K562 (cell line): ENCODE results near the gene CENPB. TPM values are rescaled to one million over a fixed set of nuclear protein-coding genes. Genes with fewer than 3 reads are reported as not detected.

Experiments used
- ATAC-seq: fragments of 200-7000 bp; cut with Tn5 transposase; 3 replicates; pipeline ENCODE4 v1.9.1; 2020; ENCODE audit warnings: moderate library complexity
- BruUV-seq: library from RNA; stranded (reverse); fragments of 400-500 nt; replicated peaks from 2 replicates; lab custom pipeline; 2021; lab: Mats Ljungman, UMichigan
- CTCF ChIA-PET: fragments of 300-600 bp; formaldehyde crosslinking; extraction: SDS; loops from one replicate; lab custom pipeline; 2021; ENCODE audit warnings: low intra/inter-chr PET ratio; lab: Yijun Ruan, JAX
- POLR2A ChIA-PET: fragments of 300-600, 350-650 bp; sonication (Branson Sonifier 250); formaldehyde crosslinking; extraction: SDS; loops from one replicate; lab custom pipeline; 2021; ENCODE audit warnings: antibody characterized with exemption, inconsistent platforms; lab: Yijun Ruan, JAX
- DNase-seq, 4 experiments: peaks; one replicate each; pipeline versions ENCODE4 v3.0.0 to v3.0.0-alpha.2; 2011 to 2018; ENCODE audit warnings: low spot score in 3 of 4, mixed read lengths in 3 of 4; ENCODE audit errors: extremely low read depth in 1 of 4
- FAIRE-seq: peaks from 2 replicates; lab custom pipeline; 2011; peaks lifted over from hg19 to GRCh38; lab: Jason Lieb, UNC
- H2AFZ ChIP-seq: 2 replicates; pipeline ENCODE4 v1.6.0; 2011; ENCODE audit warnings: low read depth, low read length, control low read depth, inconsistent platforms
- H3K27ac ChIP-seq: fragments of 200-600 bp; 3 replicates; pipeline ENCODE4 v1.8.0; 2011; ENCODE audit warnings: low read depth, mild to moderate bottlenecking, control low read depth, inconsistent platforms, low read length, moderate library complexity, mixed read lengths; ENCODE audit errors: extremely low read depth
- H3K27me3 ChIP-seq, 2 experiments: fragments of 300-600 bp in 1 of 2; 2 replicates in 1 of 2; 3 replicates in 1 of 2; pipeline versions ENCODE4 v1.6.0 to v1.8.0; 2011; ENCODE audit warnings: inconsistent platforms in 2 of 2, low read length in 2 of 2, mild to moderate bottlenecking in 1 of 2, mixed read lengths in 1 of 2, moderate library complexity in 1 of 2; ENCODE audit not compliant: control insufficient read depth in 2 of 2, insufficient read depth in 2 of 2
- H3K36me3 ChIP-seq: fragments of 300-600 bp; 3 replicates; pipeline ENCODE4 v1.8.0; 2011; ENCODE audit warnings: mild to moderate bottlenecking, low read length, inconsistent platforms; ENCODE audit not compliant: control insufficient read depth, insufficient read depth
- H3K4me1 ChIP-seq, 2 experiments: fragments of 200-600 bp in 1 of 2; replicated peaks in 1 of 2; 2 replicates in 1 of 2; 3 replicates in 1 of 2; pipeline versions ENCODE4 v1.5.1 to v1.8.0; 2011; ENCODE audit warnings: inconsistent platforms in 2 of 2, low read length in 2 of 2, mild to moderate bottlenecking in 1 of 2, mixed read lengths in 1 of 2, moderate library complexity in 1 of 2; ENCODE audit not compliant: control insufficient read depth in 2 of 2, insufficient read depth in 2 of 2
- H3K4me2 ChIP-seq: 2 replicates; pipeline ENCODE4 v1.6.1; 2011; ENCODE audit warnings: low read length, control low read depth, inconsistent platforms, mixed read lengths; ENCODE audit not compliant: insufficient read depth
- H3K4me3 ChIP-seq: fragments of 200-600 bp; sonication (generic), shearing (Covaris generic); 2 replicates; pipeline ENCODE4 v1.5.1; 2016; ENCODE audit warnings: control low read depth, inconsistent platforms
- H3K79me2 ChIP-seq: fragments of 200-600 bp; 3 replicates; pipeline ENCODE4 v1.8.0; 2011; ENCODE audit warnings: low read length, inconsistent platforms; ENCODE audit not compliant: control insufficient read depth, insufficient read depth
- H3K9ac ChIP-seq, 2 experiments: 2 replicates each; pipeline versions ENCODE4 v1.6.0 to v1.6.1; 2011; ENCODE audit warnings: low read depth in 2 of 2, low read length in 2 of 2, control low read depth in 1 of 2, inconsistent platforms in 1 of 2, mild to moderate bottlenecking in 1 of 2, mixed read lengths in 1 of 2; ENCODE audit not compliant: insufficient read depth in 1 of 2
- H3K9me1 ChIP-seq: one replicate; pipeline ENCODE4 v1.6.0; 2011; ENCODE audit warnings: inconsistent platforms, mild to moderate bottlenecking, low read length, moderate library complexity; ENCODE audit not compliant: control insufficient read depth, insufficient read depth
- H3K9me3 ChIP-seq: replicated peaks from 2 replicates; pipeline ENCODE4 v1.5.1; 2011; ENCODE audit warnings: low read depth, low read length, inconsistent platforms; ENCODE audit not compliant: control insufficient read depth, insufficient read depth
- H4K20me1 ChIP-seq: replicated peaks from 2 replicates; pipeline ENCODE4 v1.6.1; 2011; ENCODE audit warnings: low read length, inconsistent platforms, mixed read lengths; ENCODE audit not compliant: control insufficient read depth, insufficient read depth
- ETV5 ChIP-seq: sonication (generic); formaldehyde crosslinking; IDR thresholded peaks from 2 replicates; pipeline ENCODE4 v1.4.0; 2020; ENCODE audit warnings: low read depth, mild to moderate bottlenecking, missing genetic modification reagents
- HDAC2 ChIP-seq: fragments of 450-650 bp; IDR thresholded peaks from 2 replicates; pipeline ENCODE4 v1.6.1; 2016; ENCODE audit warnings: mild to moderate bottlenecking
- KDM1A ChIP-seq, 2 experiments: fragments of 450-650 bp; IDR thresholded peaks; 2 replicates each; pipeline ENCODE4 v1.6.1; 2016; ENCODE audit warnings: mild to moderate bottlenecking in 2 of 2
- MAZ ChIP-seq, 2 experiments: fragments of 450-650 bp in 1 of 2; sonication (generic) in 1 of 2; formaldehyde crosslinking; IDR thresholded peaks in 1 of 2; conservative IDR thresholded peaks in 1 of 2; 2 replicates each; pipeline versions ENCODE4 v1.4.0 to v1.5.0; 2020; ENCODE audit warnings: mild to moderate bottlenecking in 1 of 2, missing genetic modification reagents in 1 of 2
- SMARCA4 ChIP-seq: fragments of 450-650 bp; IDR thresholded peaks from 2 replicates; pipeline ENCODE4 v1.6.1; 2016
- SMC3 ChIP-seq: conservative IDR thresholded peaks from 2 replicates; pipeline ENCODE4 v1.6.1; 2011; ENCODE audit warnings: low read depth, low read length, improper control_type of control experiment; ENCODE audit not compliant: insufficient read depth
- WGBS: fragments of 100-300 bp; shearing (Covaris generic); methylation state at CpG from one replicate; pipeline ENCODE4 v1.1.6; 2016; ENCODE audit warnings: low coverage, mixed read lengths; ENCODE audit not compliant: insufficient coverage; ENCODE audit errors: missing lambda C conversion rate; 5-methylcytosine and 5-hydroxymethylcytosine counted together
- in situ Hi-C: fragments of 300-500 bp; cut with MboI; formaldehyde crosslinking; loops from 4 replicates; pipeline ENCODE4 v1.15.0; 2018; ENCODE audit warnings: inconsistent platforms, mixed read lengths
- intact Hi-C: fragments of 100-400 bp; cut with micrococcal nuclease; formaldehyde crosslinking; loops from 2 replicates; pipeline ENCODE4 v1.14.2; 2022
- polyA plus RNA-seq, 8 experiments: library from polyadenylated mRNA; depleted of rRNA in 4 of 8; stranded (reverse) in 5 of 8; unstranded in 3 of 8; fragments of >200 nt; fragmentation: Nextera tagmentation in 2 of 8; fragmentation: Illumina TruSeq in 1 of 8; extraction: Ambion mirVana in 2 of 8; extraction: Trizol in 1 of 8; gene quantifications; 2 replicates each; pipeline versions ENCODE4 v1.2.1 to v1.2.3, GENCODE V29; 2011 to 2014; ENCODE audit warnings: inconsistent platforms in 1 of 8, missing spikeins in 1 of 8
- total RNA-seq, 7 experiments: library from RNA; depleted of rRNA in 6 of 7; stranded (reverse); fragments of >200 nt in 6 of 7; fragmentation: Illumina TruSeq in 2 of 7; extraction: Trizol in 2 of 7; gene quantifications; 2 replicates each; pipeline versions ENCODE4 v1.2.1 to v1.2.3, GENCODE V29; 2011 to 2021; ENCODE audit warnings: low replicate concordance in 1 of 7
- TF ChIP-seq, protein P1 (sequence below), 3 experiments: fragments of 200-800 bp in 1 of 3; fragments of 250-450 bp in 1 of 3; fragments of 450-650 bp in 1 of 3; sonication (Bioruptor Pico) in 1 of 3; sonication (Bioruptor generic) in 1 of 3; formaldehyde crosslinking in 1 of 3; IDR thresholded peaks; 2 replicates each; pipeline versions ENCODE4 v1.6.1 to v1.8.0; 2016 to 2022; ENCODE audit warnings: mild to moderate bottlenecking in 2 of 3, missing genetic modification characterization in 2 of 3, missing compliant biosample characterization in 1 of 3, moderate library complexity in 1 of 3
- TF ChIP-seq, protein P2 (sequence below): fragments of 250-450 bp; sonication (Bioruptor Pico); IDR thresholded peaks from 2 replicates; pipeline ENCODE4 v1.4.0; 2020
- TF ChIP-seq, protein P3 (sequence below): sonication (generic); formaldehyde crosslinking; IDR thresholded peaks from 2 replicates; pipeline ENCODE4 v1.8.1; 2023; ENCODE audit warnings: mild to moderate bottlenecking, missing genetic modification reagents, moderate library complexity

CENPB gene
- total and polyA plus RNA-seq, 9 of the 15 experiments (the other 6 are each of a cell fraction or from before 2014, with no cell fraction given) = 0.17 to 70.8 (median 24.9) TPM

GRCh38 chr20:3768342-3769130, 18.0 kb downstream of the CENPB start:
- peaks cover 9 to 42% of the 10 kb centered on the region in 2 experiments; a peak in 3 of 5 replicates for H3K4me1 ChIP-seq
- CTCF ChIA-PET = interaction anchor here (1.1 kb wide), 1 partner anchor 53 kb away, joined by 3 read pairs; no protein-coding TSS in a partner anchor
- TF ChIP-seq, protein P1, sequence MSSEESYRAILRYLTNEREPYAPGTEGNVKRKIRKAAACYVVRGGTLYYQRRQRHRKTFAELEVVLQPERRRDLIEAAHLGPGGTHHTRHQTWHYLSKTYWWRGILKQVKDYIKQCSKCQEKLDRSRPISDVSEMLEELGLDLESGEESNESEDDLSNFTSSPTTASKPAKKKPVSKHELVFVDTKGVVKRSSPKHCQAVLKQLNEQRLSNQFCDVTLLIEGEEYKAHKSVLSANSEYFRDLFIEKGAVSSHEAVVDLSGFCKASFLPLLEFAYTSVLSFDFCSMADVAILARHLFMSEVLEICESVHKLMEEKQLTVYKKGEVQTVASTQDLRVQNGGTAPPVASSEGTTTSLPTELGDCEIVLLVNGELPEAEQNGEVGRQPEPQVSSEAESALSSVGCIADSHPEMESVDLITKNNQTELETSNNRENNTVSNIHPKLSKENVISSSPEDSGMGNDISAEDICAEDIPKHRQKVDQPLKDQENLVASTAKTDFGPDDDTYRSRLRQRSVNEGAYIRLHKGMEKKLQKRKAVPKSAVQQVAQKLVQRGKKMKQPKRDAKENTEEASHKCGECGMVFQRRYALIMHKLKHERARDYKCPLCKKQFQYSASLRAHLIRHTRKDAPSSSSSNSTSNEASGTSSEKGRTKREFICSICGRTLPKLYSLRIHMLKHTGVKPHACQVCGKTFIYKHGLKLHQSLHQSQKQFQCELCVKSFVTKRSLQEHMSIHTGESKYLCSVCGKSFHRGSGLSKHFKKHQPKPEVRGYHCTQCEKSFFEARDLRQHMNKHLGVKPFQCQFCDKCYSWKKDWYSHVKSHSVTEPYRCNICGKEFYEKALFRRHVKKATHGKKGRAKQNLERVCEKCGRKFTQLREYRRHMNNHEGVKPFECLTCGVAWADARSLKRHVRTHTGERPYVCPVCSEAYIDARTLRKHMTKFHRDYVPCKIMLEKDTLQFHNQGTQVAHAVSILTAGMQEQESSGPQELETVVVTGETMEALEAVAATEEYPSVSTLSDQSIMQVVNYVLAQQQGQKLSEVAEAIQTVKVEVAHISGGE (CRISPR knock-in tag; IDR thresholded peaks at IDR 0.05) = peak in 1 of 3 experiments; percentile 52; a peak in 1 of 6 replicates
- TF ChIP-seq HDAC2 (peak; percentile 78; the same call in 1 of the 2 replicates), KDM1A (IDR thresholded peaks at IDR 0.05) (peak; percentile 80 to 88; a peak in 3 of 4 replicates), ETV5 (CRISPR knock-in tag) (peak; percentile 46), SMC3 (0 out of 2 replicates have a peak, but pooled peaks have one; percentile 13), SMARCA4 (no peak), MAZ (CRISPR knock-in tag; conservative IDR thresholded peaks at IDR 0.05 in 1 of 2, IDR thresholded peaks at IDR 0.05 in 1 of 2) (peak in 1 of 2 experiments; percentile 8; a peak in 1 of 4 replicates)
- TF ChIP-seq, protein P2, sequence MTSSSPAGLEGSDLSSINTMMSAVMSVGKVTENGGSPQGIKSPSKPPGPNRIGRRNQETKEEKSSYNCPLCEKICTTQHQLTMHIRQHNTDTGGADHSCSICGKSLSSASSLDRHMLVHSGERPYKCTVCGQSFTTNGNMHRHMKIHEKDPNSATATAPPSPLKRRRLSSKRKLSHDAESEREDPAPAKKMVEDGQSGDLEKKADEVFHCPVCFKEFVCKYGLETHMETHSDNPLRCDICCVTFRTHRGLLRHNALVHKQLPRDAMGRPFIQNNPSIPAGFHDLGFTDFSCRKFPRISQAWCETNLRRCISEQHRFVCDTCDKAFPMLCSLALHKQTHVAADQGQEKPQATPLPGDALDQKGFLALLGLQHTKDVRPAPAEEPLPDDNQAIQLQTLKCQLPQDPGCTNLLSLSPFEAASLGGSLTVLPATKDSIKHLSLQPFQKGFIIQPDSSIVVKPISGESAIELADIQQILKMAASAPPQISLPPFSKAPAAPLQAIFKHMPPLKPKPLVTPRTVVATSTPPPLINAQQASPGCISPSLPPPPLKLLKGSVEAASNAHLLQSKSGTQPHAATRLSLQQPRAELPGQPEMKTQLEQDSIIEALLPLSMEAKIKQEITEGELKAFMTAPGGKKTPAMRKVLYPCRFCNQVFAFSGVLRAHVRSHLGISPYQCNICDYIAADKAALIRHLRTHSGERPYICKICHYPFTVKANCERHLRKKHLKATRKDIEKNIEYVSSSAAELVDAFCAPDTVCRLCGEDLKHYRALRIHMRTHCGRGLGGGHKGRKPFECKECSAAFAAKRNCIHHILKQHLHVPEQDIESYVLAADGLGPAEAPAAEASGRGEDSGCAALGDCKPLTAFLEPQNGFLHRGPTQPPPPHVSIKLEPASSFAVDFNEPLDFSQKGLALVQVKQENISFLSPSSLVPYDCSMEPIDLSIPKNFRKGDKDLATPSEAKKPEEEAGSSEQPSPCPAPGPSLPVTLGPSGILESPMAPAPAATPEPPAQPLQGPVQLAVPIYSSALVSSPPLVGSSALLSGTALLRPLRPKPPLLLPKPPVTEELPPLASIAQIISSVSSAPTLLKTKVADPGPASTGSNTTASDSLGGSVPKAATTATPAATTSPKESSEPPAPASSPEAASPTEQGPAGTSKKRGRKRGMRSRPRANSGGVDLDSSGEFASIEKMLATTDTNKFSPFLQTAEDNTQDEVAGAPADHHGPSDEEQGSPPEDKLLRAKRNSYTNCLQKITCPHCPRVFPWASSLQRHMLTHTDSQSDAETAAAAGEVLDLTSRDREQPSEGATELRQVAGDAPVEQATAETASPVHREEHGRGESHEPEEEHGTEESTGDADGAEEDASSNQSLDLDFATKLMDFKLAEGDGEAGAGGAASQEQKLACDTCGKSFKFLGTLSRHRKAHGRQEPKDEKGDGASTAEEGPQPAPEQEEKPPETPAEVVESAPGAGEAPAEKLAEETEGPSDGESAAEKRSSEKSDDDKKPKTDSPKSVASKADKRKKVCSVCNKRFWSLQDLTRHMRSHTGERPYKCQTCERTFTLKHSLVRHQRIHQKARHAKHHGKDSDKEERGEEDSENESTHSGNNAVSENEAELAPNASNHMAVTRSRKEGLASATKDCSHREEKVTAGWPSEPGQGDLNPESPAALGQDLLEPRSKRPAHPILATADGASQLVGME (CRISPR knock-in tag) = peak; percentile 98
- TF ChIP-seq, protein P3, sequence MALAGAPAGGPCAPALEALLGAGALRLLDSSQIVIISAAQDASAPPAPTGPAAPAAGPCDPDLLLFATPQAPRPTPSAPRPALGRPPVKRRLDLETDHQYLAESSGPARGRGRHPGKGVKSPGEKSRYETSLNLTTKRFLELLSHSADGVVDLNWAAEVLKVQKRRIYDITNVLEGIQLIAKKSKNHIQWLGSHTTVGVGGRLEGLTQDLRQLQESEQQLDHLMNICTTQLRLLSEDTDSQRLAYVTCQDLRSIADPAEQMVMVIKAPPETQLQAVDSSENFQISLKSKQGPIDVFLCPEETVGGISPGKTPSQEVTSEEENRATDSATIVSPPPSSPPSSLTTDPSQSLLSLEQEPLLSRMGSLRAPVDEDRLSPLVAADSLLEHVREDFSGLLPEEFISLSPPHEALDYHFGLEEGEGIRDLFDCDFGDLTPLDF (CRISPR knock-in tag) = no peak

More at GRCh38 chr20:3768342-3769130, 18.0 kb downstream of the CENPB start:
- in situ Hi-C loops = no loop called here
- FAIRE-seq (no peak), ATAC-seq (peak; percentile 70), DNase-seq (peak; percentile 63 to 72 (median 72))
- peaks cover 11% of the 10 kb centered on the region; the same call in 2 of the 3 replicates for H3K36me3 ChIP-seq
- no peaks in the 10 kb centered on the region for H4K20me1 ChIP-seq
- H3K79me2 ChIP-seq = peaks cover 27% of the 10 kb centered on the region
- H2AFZ ChIP-seq = peak overlapping the region; percentile 87
- H3K27ac ChIP-seq = peak overlapping the region; percentile 76
- H3K9ac ChIP-seq = peak overlapping the region; percentile 60 to 81
- H3K9me1 ChIP-seq = no peaks in the 10 kb centered on the region
- intact Hi-C loops = no loop called here
- no peaks in the 10 kb centered on the region for H3K27me3 ChIP-seq
- POLR2A ChIA-PET = interaction anchor here (0.6 to 1.0 kb wide), 4 partner anchors 13 to 171 kb away, joined by 3 to 5 read pairs (median 3); partner anchors contain the start of gene SPEF1
- no peaks in the 10 kb centered on the region for H3K9me3 ChIP-seq
- H3K4me2 ChIP-seq = peak overlapping the region; percentile 81
- peak overlapping the region; percentile 60 for H3K4me3 ChIP-seq
- 6% methylated on average over 39 of the region's 51 CpGs for WGBS
- no TSS peak for BruUV-seq
